Embryonic facial prominence (tissue), 1 donor: ENCODE data around the gene MYADML2.

ENCODE experiments used
- DNase-seq: peaks from one replicate; pipeline ENCODE4 v3.0.0-alpha.2; 2016; ENCODE audit errors: extremely low spot score

MYADML2 gene

DNA sequence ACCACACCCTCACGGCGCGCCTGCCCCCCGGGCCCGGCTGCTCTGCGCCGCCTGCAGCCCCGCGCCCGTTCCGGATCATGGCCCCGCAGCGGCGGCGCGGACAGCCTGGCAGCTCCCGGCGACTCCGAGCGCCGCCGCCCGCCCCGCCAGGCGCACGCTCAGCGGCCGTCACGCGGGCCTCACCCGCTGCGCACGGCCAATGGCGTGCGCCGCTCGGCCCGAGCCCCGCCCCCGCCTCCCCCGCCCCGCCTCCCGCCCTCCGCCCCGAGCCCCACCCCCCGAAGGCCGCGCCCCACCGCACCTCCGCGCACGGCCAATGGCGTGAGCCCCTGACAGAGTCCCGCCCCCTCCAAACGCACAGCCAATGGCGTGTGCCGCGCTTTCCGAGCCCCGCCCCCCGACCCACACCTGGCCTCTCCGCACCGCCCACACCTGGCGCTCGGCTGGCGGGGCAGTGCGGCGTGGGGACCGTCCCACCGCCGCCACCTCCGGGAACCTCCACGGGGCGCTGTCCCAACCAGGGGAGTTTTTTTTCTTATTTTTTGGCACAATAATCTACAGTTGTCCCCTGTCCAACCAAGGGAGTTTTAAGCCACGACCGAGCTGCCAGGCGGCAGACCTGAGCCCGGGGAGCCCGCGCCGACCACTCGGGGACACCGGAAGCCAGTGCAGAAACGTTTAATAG is 35.6 kb downstream of the MYADML2 start, which contains the start of gene PCYT2:
TSS of gene PCYT2 (minus strand) at position 123 of the 685 bp plus-strand sequence. CDS start at position 79, 44 bp downstream.
- DNase-seq: peak; percentile 48

DNA sequence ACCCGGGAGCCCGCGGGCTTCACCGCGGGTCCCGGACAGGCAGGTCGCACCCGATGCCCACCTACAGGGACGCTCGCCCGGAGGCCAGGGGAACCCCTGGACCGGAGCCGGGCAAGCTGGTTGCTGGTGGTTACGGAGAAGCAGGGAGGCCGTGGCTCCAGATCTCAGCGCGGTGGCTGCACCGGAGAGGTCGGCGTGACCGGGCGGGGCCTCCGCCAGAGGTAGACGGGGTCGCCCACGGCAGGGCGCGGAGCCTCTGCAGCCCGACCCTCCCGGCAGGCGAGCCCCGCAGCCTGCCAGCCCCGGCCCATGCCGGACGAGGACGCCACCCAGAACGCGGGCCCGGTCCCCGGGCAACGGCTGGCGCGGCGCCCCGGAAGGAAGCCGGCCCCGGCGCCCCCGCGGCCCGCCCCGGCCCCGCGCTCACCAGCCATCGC is 36.2 kb downstream of the MYADML2 start:
- DNase-seq: no peak

DNA sequence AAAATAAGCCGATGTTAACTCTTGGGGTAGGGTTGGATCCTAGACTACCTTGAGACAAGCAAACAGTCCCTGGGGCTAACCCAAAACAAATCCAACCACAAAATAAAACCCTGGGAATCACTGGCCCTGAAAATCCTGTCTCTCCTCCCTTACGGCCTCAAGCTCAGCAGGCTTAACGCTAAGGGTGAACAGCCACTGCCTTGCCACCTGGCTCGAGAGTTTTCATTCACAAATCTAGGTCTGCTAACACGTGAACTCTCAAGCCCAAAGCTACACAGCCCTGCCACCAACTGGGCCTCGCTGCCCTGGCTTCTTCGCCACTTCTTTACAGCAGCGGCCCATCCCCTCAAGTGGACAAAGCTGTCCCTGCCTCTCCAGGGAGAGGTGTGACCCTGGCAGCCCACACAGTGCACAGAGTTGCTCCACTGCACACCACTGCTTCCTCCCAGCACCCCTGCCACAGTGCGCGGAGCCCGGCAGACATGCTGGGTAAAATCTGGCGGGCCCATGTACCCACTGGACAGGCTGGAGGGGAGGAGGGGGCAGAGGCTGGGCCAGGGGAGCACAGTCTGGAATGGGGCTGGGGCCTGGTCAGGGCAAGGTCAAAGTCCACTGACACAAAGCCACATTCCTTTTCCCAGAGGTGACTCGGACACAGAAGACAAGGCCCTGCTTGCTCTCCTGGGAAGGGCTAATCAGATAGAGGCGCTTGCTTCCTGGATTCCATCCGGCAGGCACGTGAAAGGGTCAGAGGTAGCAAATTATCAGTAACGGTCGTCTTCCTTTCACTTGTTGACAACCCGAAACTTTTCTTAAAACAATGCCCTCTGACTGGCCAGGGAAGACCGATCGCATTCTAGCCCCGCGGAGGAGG is 36.8 kb downstream of the MYADML2 start:
- DNase-seq: no peak

DNA sequence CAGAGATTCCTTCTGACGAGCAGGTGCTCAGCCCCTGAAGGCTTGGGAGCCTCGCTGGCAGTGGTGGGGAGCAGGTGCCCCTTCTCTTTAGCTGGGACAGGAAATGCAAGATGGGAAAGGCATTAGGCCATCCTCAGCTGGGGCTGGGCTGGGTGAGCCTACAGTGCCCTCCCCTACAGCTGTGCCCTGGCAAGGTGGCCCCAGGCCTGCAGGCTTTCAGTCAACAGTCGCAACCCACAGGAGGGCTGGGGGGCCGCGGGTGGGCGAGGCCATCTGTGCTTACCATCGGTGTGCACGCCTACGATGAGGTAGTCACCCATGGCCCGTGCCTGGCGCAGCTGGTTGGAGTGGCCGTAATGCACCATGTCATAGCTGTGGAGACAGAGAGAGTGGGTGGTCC is 37.8 kb downstream of the MYADML2 start:
- DNase-seq: no peak

DNA sequence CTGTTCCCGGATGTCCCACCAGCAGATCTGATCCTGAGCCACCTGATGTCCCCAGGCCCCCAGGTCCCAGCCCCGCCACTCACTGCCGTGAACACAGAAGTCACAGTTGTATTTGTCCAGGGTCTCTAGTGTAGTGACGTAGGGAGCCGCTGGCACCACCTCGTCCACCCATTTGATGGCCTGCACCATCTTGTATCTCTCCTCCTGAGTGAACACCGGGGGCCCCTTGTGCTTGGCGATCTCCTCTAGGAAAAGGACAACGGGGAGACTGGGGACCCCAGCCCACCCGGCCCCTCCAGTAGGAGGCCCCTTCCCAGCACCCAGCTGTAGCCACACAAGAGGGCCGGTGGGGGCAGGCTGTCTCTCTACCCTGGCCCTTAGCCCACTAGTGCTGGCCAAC is 38.2 kb downstream of the MYADML2 start:
- no peak for DNase-seq

DNA sequence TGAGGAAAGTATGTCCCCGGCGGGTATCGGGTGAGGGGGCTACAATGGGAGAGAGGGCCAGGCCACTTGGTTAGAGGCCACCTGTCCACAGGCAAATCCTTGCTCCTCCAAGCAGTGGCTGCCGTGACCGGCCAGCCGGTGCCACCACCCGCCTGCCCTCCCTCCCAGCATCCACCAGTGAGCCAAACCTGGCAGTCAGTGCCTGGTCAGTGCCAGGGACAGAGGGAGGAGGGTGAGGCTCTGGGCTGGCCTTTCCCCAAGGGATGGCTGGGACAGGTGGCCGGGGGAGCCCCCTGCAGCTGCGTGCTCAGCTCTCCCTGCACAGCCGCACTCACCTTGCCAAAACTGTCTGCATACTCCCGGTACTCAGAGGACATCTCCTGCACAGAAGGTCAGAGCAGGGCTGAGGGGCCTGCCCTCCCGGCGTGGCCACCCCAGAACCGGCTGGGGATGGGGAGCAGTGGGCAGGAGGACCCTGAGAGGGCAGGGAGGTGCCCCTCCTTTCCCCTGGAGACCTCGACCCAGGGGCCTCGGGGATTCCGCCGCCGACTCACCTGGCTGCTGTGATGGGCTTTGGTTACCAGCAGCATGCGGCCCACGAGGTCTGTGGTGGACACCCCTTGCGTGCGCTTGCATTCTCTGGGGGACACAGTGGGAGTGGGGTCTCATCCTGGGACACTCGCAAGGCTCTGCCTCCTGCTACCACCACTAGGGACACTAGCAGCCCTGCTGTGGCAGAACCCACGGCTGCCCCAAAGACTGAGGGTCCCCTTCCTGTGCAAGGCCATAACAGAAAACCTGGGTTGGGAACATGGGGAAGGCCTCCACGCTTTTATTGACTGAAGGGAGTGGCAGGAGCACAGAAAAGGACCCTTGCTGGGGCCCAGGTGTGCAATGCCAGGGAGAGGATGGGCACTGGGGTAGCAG is 39.6 kb downstream of the MYADML2 start:
- DNase-seq: no peak

DNA sequence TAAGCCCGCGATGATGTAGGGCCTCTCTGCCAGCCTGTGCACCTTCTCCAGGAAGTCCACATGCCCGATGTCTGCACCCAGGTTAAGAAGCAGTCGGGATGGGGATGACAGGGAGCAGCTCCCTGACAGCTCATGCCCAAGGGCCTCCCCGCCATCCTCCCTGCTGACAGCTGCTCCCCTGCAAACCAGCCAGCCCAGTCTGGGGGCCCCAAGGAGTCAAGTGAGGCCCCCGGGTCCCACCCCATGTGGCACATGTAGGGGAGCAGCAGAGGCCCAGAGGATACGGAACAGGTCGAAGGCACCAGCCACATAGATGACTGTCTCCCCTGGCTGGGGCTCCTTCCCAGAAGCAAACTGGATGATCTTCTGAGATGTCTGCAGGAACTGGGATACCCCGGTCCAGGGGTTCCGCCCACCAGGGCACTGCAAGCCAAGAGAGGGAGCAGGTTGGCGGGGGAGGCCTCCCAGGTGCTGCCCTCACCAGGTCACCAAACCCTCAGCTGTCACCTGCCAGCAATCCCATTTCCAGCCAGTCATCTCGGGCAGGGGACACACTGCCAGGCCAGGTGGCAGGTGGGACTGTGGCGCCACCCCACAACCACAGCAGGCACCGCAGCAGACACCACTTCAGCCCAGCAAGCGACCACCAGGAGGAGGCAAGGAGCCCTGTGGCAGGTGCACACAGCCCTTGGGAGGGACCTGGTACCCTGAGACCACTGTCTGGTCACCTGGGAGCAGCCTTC is 40.4 kb downstream of the MYADML2 start:
- DNase-seq: no peak

DNA sequence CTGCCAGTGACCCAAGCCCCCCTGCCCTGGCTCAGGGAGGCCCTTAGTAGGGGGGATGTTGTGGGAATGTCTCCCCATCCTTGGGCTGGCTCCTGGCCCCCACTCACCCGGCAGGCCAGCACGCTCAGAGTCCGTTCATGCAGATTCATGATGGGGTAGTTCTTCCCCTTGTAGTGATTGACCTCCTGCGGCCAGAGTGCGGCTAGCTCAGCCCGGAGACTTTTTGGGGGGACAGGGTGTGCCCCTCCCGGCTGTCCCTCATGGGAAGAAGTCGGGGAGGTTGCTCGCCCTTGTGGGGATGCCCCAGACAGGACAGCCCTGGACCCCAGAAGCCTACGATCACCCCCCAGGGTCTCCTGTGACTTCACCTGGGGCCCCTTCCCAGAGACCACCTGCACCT is 41.0 kb downstream of the MYADML2 start:
- no peak for DNase-seq

DNA sequence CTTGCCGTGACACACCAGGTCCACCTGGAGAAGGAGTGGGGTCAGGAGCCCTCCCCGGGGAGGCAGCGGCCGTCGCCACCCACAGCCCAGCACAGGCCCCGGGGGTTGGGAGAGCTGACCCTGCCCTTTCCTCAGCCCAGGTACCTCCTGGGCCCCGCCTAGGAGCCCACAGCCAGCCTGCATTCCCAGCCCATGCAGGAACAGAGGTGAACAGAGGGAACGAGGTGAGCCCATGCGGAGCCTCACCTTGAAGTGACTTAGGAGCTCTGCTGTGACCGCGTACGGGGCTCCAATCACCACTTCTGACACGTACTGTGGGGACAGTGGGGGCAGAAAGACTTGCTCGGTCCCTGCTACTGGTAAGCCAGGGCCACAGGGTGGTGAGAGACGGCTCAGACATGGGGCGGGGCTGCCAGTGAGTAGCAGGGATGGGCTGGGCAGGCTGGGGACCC is 41.6 kb downstream of the MYADML2 start:
- DNase-seq: no peak

DNA sequence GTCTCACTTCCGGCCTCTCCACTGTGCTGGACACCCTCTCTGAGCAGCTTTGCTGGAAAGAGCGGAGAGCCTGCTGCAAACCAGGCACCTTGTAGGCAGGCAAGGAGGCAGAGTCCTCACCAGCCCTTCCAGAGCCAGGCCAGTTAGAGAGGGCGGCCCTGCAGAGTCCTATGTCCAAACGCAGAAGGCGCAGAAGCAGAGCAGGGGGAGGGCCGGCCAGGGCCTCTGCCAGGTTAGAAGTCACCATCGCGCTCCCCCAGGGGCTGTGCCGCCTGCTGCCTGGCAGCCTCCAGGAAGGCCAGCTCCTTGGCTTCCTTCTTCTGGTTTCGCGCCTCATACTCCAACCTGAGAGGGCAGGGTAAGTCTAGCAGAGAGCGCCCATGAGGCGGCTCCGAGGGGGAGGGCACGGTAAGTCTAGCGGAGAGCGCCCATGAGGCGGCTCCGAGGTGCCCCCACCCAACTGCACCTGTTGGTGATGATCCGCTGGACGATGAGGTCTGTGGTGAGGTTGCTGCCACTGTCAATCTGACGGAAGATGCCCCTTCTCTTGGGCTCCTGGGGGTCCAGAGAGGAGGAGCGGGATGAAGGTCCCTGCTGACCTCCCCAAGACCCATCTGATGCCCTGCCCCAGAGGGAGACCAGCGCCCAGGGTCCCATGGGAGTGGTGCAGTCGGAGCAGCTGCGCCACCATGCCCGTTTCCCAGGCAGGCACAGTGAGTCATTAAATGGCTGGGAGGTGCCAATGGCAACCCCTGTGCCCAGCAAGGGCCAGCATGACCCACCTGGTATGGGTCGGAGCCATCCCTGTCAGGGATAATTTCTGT is 42.2 kb downstream of the MYADML2 start:
- DNase-seq: no peak

DNA sequence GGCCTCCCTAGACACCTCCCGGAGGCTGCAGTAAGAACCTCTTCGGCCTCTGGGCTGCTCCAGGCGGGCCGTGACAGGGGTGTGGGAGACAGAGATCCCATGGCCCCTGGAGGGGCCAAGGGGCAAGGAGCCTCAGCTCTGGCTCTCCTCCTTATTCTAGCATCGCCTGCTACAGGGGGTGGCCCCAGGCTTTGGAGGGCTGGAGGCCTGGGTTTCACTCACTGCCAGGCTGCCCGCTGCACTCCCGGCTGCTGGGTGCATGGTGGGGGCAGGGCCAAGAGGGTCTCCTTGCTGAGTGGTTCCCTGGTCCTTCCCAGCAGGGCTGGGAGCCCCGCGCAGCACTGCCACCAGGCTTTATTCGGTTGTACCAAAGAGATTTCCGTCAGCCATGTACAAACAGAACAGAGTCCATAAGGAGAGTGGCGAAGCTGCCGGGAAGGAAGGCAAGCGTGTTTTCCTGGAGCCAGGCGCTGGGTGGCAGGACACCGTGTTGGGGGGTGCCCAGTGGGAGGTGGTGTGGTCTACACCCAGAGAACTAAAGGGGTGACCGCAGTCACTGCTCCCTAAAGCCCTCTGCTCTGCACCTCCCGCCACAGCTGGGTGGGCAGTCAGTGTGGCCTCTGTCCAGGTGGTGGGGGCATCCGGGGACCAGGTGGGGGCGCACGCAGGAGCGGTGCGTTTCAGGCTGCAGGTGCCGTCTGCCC is 43.0 kb downstream of the MYADML2 start:
- no peak for DNase-seq

DNA sequence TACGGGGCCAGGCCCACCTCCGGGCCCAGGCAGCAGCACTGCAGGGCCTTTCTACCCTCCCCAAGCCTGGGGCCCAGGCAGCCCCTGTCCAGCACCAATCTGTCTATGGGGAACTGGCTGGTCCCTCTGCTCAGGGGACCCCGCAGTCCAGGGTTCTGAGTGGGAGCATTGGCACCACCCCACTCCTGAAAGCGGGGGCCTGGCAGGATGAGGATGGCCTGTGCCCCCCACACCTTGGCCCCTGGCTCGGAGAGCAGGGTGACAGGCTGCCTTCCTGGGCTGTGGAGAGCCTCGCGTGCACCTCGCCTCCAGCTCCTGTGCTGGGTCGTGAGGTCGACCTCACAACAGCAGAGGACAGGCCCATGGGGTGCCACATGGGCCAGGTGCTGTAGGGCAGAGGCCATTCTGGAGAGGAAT is 43.6 kb downstream of the MYADML2 start:
- DNase-seq: no peak

DNA sequence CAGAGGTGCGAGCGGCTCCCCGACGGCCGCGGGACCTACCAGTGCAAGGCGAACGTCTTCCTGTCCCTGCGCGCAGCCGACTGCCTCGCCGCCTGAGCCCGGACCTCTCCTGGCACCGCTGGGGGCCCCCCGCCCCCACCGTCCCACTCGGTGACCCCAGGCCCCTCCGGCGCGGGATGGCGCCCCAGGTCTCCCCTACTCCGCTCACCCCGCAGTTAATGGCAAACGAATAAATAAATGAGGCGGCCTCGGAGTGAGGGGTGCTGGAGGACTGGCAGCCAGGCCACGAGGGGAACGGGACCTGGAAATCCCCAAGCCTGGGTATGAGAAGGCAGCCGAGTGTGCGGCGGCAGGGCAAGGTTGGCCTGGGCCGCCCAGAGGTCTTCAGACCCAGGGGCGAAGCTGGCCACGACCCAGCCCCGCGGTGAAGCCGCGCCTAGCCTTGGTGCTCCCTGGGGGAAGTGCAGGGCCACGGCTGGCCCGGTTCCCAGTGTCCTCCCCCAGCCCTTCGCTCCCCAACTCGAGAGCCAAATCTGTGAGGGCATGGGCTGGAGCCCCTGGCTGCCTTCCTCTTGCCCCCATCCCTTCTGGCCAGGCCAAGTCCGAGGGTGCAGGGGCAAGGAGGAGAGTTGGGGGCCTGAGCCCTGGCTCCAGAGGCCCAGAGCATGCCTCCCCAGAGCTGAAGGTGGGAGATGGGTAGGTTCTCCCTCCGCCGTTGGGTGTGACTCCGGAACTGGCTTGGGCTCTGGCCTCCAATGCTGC is 44.2 kb downstream of the MYADML2 start:
- DNase-seq: no peak

DNA sequence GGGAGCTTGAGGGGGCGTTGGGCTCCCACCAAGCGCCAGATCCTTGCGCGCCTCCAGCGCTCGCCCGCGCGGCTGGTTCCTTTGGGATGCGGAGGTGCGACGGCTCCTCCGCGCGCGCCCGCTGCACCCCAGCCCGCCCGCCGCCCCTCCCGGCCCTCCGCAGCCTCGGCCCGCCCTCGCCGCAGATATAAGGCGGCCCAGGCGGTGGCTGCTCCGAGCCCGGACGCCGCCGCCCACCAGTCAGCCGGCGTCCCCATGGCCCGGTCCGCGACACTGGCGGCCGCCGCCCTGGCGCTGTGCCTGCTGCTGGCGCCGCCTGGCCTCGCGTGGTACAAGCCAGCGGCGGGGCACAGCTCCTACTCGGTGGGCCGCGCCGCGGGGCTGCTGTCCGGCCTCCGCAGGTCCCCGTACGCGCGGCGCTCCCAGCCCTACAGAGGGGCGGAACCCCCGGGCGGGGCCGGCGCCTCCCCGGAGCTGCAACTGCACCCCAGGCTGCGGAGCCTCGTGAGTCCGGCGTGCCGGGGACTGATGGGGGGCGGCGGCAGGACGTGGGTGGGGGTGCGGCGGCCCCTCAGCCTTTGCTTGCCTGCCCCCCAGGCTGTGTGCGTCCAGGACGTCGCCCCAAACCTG is 44.9 kb downstream of the MYADML2 start, which contains the start of gene NPB:
TSS of gene NPB (plus strand) at position 216 of the 630 bp plus-strand sequence. CDS start at position 256, 40 bp downstream.
- no peak for DNase-seq

DNA sequence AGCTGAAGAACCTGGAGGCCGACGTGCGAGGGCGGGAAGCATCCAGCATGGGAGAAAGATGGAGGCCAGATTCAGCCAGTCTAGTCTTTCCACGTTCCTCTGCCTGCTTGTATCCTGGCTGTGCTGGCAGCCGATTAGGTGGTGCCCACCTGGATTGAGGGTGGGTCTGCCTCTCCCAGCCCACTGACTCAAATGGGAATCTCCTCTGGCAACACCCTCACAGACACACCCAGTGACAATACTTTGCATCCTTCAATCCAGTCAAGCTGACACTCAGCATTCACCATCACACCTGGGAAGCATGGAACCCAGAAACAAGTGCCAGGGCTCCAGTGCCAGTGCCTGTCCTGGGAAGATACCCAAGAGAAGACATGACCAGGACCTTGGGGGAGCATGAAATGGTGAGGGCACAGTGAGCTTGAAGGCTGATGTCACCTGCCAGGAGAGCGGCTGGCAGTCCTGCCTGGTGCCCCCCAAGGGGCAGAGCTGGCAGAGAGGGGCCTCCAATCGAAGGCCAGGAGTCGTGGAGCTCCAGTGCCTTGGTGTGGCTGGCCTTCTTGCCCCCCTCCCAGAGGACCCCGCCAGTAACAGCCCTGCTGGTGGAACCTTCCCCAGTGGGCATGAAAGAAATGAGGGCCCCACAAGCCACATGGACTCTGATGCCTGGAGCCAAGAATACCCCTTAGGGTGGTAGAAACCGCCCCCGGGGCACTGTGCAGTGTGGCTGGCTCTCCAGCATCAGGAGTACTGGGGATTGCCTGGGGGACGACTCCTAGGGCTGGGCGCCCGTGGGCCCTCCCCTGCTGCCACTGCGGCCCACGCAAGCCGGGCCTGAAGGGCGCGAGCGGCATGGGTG is 45.6 kb downstream of the MYADML2 start:
- DNase-seq: no peak

DNA sequence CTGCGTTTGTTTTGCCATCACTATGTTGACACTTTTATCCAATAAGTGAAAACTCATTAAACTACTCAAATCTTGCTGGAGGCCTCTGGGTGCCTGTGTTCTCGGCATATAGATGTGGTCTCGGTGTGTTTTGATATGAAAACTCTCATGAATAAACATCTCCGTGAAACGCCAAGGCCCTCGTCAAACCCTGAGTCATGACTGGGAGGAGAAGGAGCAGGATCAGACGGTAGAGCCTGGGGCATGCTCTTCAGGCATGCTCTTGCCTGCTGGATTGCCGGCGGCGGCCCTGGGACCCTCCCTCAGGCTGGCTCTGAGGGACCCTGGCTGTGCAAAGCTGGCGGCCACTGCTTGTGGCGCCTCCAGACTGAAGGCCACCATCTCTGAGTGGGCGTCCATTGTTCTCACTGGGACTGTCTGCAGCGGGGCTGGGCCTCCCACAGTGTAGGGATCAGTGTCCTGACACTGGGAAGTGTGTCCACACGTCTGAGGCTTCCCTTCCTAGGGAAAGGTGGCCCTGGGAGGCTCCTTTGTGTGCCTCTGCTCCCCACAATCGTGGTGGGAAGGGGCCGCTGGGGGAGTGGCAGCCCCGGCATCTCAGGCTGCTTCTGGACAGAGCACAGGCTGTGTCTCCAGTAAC is 46.7 kb downstream of the MYADML2 start:
- no peak for DNase-seq
